GM18526 (cell line): ENCODE data around the gene EIF1AX.

Experiments used
- POLR2A ChIP-seq: IDR thresholded peaks from 3 replicates; pipeline ENCODE4 v1.6.1; 2011; ENCODE audit not compliant: insufficient read length; ENCODE audit errors: extremely low read depth

Gene EIF1AX, protein sequence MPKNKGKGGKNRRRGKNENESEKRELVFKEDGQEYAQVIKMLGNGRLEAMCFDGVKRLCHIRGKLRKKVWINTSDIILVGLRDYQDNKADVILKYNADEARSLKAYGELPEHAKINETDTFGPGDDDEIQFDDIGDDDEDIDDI

GRCh38 chrX:20141281-20142220 is at the start of gene EIF1AX:
TSS of gene EIF1AX (minus strand) at chrX:20141838. CDS start at chrX:20141640, 198 bp downstream.
- peak; percentile 61 for TF ChIP-seq POLR2A

DNA sequence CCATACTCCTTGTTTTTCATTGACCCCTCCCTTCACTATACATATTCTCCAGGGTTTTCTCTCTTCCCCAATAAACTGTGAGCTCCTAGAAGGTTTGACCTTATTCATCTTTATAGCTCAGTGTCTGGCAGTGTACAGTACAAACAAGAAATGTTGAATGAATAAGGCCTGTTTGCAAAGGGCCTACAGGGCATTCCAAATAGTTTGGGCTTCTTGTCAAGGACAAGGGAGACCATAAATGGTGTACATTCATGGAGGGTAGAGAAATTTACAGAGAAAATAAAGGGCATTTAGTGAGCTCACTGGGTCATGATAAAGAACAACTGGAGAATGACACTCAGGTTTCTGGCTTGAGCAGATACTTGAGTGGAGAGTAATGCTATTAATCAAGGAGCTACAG is 47.5 kb upstream of the EIF1AX start:
- TF ChIP-seq POLR2A, result no peak

DNA sequence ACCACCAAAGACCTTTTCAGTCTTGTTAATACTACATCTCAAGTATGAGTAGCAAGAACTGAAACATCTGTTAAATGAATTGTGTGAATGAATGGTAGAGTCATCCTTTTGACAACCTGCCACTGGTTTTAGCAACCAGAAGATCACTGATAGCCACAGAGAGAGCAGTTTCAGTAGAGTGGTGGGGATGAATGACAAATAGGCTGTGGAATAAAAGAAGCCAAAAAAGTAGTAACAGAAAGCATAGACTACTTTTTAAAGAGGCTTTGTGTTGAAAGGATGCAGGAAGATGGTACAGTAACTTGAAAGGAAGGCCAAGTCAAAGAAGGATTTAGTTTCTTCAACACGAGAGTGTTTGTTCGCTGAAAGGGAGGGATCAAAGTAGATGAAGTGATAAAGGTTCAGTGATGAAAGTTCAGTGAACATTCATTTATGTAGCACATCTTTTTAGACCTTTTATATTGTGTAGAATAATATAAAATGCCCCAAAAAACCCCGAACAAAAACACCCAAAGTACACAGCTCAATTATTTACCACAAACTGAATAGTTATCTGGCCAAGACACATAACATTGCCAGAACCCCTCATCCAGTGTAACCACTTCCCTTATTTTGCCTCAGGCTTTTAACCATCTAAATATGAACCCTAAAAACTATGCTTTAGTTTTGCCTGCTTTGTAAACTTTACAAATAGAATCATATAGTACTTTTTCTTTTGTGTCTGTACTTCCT is 40.1 kb upstream of the EIF1AX start:
- no peak for TF ChIP-seq POLR2A

DNA sequence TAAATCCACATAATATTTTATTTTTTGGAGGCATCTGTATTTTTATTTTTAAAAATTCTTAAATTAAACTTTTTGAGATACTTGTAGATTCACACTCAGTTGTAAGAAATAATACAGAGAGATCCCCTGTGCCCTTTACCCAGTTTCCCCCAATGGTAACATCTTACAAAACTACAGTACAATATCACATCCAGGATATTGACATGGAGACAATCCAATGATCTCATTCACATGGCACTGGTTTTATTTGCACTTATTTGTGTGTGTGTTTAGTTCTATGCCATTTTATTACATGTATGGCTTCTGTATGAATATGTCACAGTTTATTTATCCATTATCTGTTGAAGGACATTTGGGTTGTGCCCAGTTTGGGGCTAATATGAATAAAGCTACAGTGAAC is 35.5 kb upstream of the EIF1AX start:
- TF ChIP-seq POLR2A, result no peak

GRCh38 chrX:20173856-20174255 is 32.2 kb upstream of the EIF1AX start:
- no peak for TF ChIP-seq POLR2A

DNA sequence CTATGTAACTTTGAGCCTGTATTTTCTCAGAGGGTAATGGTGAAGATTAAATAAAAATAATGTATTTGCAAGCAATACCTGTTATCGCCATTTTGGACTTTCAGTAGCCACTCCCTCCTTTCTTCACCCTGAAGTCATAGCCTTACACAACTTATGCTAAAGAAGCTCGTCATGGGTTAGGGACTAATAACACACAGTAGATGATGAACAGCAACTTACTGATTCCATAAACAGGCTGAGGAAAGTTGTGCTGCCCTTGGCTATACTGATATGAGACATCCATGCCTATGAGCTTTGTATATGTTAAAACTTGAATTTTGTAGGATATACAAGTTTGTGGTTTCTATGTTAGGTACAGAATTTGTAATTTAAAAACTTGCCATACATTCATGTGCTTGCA is 31.7 kb upstream of the EIF1AX start:
- no peak for TF ChIP-seq POLR2A

- TF ChIP-seq POLR2A, result no peak
Observed at GRCh38 chrX:20171887-20172286, 30.2 kb upstream of the EIF1AX start.

DNA sequence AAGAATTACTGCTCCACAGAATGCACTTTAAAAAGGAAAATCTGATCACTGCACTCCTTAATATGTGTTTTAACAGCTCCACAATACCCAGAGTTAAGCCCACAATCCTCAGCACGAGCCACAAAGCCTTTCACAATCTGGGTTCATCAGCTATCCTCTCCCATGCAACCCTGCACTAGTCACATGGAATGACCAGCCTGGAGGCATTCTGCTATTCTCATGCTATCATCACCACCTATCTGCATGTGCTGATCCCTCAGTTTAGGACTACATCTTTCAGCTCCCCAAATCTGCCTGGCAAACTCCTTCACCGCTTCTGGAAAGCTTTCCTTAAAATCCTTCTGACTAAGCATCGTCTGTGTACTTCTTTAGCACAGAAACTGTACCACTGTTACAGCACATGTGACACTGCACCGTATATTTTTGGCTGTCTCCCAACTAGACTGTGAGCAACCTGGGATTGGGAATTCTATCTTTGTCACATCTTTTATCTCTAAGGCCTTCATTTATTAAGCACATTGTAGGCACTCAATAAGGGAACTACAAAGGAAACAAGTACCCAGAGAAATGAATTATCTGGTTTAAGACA is 18.3 kb upstream of the EIF1AX start:
- no peak for TF ChIP-seq POLR2A

- no peak for TF ChIP-seq POLR2A
Observed at GRCh38 chrX:20151689-20152088, 10.1 kb upstream of the EIF1AX start.

GRCh38 chrX:20149326-20149725 is 7.7 kb upstream of the EIF1AX start:
- no peak for TF ChIP-seq POLR2A

DNA sequence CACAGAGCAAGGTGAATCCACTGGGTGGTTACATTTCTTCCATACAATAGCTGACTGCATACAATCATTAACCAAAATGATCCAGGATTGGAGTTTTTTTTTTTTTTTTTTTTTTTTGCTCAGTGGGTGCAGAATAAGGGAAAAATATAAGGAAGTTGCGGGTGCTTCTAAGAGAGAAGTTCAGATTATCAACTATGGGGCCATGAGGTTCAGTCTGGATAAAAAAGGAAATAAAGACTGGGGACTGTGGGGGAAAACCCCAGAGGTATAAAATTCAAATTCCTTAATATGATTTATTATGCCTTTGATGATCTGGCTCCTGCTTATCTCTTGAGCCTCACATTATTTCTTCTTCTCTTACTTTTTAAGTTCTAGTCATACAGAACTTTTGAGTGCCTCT is 5.9 kb upstream of the EIF1AX start:
- no peak for TF ChIP-seq POLR2A

DNA sequence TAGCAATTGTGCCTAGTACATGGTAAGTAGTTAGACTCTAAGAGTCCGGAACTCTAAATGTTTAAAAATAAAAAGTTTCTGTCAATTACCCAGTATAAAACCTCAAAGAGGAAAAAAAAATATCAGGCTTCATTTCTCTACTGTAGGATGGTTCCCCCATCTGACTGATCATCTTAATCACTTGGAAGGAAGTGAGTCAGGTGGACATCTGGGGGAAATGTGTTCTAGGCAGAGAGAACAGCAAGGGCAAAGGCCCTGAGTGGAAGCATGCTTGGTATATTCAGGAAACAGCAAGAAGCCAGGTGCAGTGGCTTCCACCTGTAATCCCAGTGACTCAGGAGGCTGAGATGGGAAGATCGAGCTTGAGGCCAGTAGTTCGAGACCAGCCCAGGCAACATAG is 2.9 kb upstream of the EIF1AX start:
- no peak for TF ChIP-seq POLR2A

DNA sequence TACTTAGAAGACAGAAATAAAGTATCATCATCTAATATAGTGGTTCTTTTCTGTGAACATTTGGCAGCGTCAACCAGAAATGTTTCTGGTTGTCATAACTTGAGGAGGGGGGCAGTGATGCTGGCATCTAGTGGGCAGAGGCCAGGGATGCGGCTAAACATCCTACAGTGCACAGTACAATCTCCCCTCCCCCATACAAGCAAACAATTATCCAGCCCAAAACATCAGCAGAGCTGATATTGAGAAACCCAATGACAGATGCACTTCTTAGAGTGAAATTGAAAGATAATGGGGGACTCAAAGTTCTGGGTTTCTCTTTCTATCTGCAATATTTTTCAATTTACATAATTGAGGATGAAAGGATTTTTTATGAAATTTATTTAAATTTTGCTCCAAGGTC is 1.9 kb upstream of the EIF1AX start:
- no peak for TF ChIP-seq POLR2A

DNA sequence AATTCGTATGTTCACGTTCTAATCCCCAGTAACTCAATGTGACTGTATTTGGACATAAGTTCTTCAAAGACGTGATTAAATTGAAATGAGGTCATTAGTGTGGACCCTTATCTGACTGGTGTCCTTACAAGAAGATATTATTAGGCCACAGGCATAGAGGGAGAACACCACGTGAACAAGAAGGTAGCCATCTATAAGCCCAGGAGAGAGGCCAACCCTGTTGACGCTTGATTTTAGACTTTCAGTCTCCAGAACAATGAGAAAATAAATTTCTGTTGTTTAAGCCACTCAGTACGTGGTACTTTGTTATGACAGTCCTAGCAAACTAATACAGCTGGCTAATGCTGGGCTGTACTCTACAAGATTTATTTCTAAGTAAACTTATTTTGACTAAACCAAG is 1.5 kb upstream of the EIF1AX start:
- TF ChIP-seq POLR2A, result no peak

DNA sequence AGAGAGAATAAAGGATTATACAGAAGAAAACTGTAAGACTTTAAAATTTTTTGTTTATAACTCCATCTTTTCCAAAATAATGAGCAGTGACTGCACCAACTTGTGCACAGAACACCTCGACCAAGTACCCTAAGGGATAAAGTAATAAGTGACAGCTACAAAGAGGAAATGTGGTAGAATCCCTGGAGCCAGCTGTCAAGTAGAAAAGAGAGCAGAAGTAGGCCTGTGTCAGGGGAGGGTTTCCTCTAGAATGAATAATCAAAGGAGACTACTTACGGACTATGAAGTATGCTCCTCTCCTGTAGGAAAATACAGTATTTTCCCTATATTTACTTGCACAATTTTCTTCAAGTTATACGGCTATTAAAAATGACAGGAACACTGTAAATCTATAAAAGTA is 1.2 kb downstream of the EIF1AX start:
- no peak for TF ChIP-seq POLR2A

DNA sequence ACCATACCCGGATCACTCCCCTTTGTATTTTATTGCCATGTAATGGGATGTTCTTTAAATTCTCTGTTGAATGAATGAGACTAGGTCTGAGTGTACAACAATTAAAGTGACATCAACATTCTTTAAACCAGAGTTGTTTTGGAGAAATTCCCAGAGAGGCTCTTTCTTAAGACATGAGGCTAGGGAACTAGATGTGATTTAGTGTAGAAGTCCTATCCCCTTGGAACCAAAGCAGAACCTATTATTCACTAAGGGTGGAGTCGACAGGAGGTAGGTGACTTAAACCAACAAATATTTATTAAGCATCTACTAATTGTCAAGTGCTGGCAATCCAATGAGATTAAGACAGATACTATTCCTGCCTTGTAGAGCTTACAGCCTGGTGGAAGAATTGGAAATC is 1.7 kb downstream of the EIF1AX start:
- no peak for TF ChIP-seq POLR2A
